Natural killer cell (primary cell): ENCODE results near the gene SLC33A1. TPM values are rescaled to one million over a fixed set of nuclear protein-coding genes. Genes with fewer than 3 reads are reported as not detected.
"Not testable (repeated sequence)": the region's sequence is repeated elsewhere in the genome, so short reads cannot be mapped to it uniquely, and the experiment has no call there.

Experiments
- ATAC-seq, 3 donors: fragments of 150-1000 bp in 2 of 3; fragments of 200-7000 bp in 1 of 3; cut with Tn5 transposase; 1 replicate in 1 of 3; 2 replicates in 2 of 3; pipeline ENCODE4 v1.10.0; 2021; ENCODE audit warnings: mild to moderate bottlenecking in 2 of 3, moderate library complexity in 2 of 3
- DNase-seq, 2 donors: peaks; one replicate each; pipeline versions ENCODE4 v3.0.0 to v3.0.0-alpha.2; 2013 to 2021; ENCODE audit warnings: mixed read lengths in 1 of 2
- H3K27ac ChIP-seq: one replicate; pipeline ENCODE4 v1.5.1; 2013; ENCODE audit warnings: mild to moderate bottlenecking, low read length
- H3K27me3 ChIP-seq: one replicate; pipeline ENCODE4 v1.6.1; 2013; ENCODE audit warnings: low read length; ENCODE audit not compliant: control insufficient read depth, insufficient read depth
- H3K36me3 ChIP-seq: one replicate; pipeline ENCODE4 v1.6.1; 2013; ENCODE audit warnings: low read length; ENCODE audit not compliant: control insufficient read depth, insufficient read depth
- H3K4me1 ChIP-seq: one replicate; pipeline ENCODE4 v1.6.1; 2013; ENCODE audit warnings: low read length; ENCODE audit not compliant: control insufficient read depth, insufficient read depth
- H3K4me3 ChIP-seq: one replicate; pipeline ENCODE4 v1.5.1; 2013; ENCODE audit warnings: low read length
- H3K9me3 ChIP-seq: one replicate; pipeline ENCODE4 v1.6.1; 2013; ENCODE audit warnings: low read length; ENCODE audit not compliant: control insufficient read depth, insufficient read depth
- H3K27ac Mint-ChIP-seq, 2 donors: one replicate each; pipeline ENCODE4 v1.8.0; 2022; ENCODE audit warnings: mild to moderate bottlenecking in 2 of 2, mixed read lengths in 2 of 2, moderate library complexity in 1 of 2
- H3K27me3 Mint-ChIP-seq, 2 donors: one replicate each; pipeline ENCODE4 v1.8.0; 2022; ENCODE audit warnings: low read depth in 2 of 2, mixed read lengths in 2 of 2
- H3K36me3 Mint-ChIP-seq: one replicate; pipeline ENCODE4 v1.8.0; 2022; ENCODE audit warnings: mixed read lengths
- H3K4me1 Mint-ChIP-seq, 2 donors: one replicate each; pipeline ENCODE4 v1.8.0; 2022; ENCODE audit warnings: mixed read lengths in 2 of 2
- H3K4me3 Mint-ChIP-seq: one replicate; pipeline ENCODE4 v1.8.0; 2022; ENCODE audit warnings: mild to moderate bottlenecking, moderate library complexity, mixed read lengths
- H3K9me3 Mint-ChIP-seq, 2 donors: one replicate each; pipeline ENCODE4 v1.8.0; 2022; ENCODE audit warnings: mixed read lengths in 2 of 2
- CTCF ChIP-seq: fragments of 200-600 bp; IDR thresholded peaks from one replicate; pipeline ENCODE4 v1.8.0; 2022; ENCODE audit warnings: antibody characterized with exemption
- WGBS: methylation state at CpG from one replicate; pipeline ENCODE4 v1.1.7; 2013; ENCODE audit warnings: missing lambda C conversion rate; ENCODE audit not compliant: insufficient coverage; 5-methylcytosine and 5-hydroxymethylcytosine counted together
- intact Hi-C: fragments of 100-400 bp; cut with micrococcal nuclease; formaldehyde crosslinking; loops from one replicate; pipeline ENCODE4 v1.14.2; 2022
- total RNA-seq, 4 donors: library from RNA; stranded (reverse); fragments of 120-200 nt in 1 of 4; gene quantifications; one replicate each; pipeline versions ENCODE4 v1.2.3 to v1.2.4, GENCODE V29; 2013 to 2022

Gene SLC33A1
- total RNA-seq, 3 donors from 2014 or later (not counting 1 experiment from before 2014, with no cell fraction given): 25.2 to 28.4 (median 27.2) TPM

GRCh38 chr3:155861476-155862183 lies 7.4 kb upstream of the SLC33A1 start:
- no peaks in the 10 kb centered on the region for H3K36me3 Mint-ChIP-seq
- Histone ChIP-seq H3K27me3 (no peaks in the 10 kb centered on the region), H3K27ac (no peak overlapping the region), H3K4me1 (peaks cover 12% of the 10 kb centered on the region), H3K36me3 (no peaks in the 10 kb centered on the region), H3K9me3 (no peaks in the 10 kb centered on the region), H3K4me3 (no peak overlapping the region)
- no peak for DNase-seq
- H3K4me3 Mint-ChIP-seq: no peak overlapping the region
- WGBS: 67% methylated on average over 1 of the region's 2 CpGs
- peaks cover 0 to 3% of the 10 kb centered on the region in 2 donors for H3K9me3 Mint-ChIP-seq
- intact Hi-C loops: no loop called here
- peaks cover 0 to 5% of the 10 kb centered on the region in 2 donors for H3K4me1 Mint-ChIP-seq
- ATAC-seq: no peak
- H3K27me3 Mint-ChIP-seq: no peaks in the 10 kb centered on the region
- peak overlapping the region; percentile 60 to 77 for H3K27ac Mint-ChIP-seq
- no peak for TF ChIP-seq CTCF

- DNase-seq, H3K4me1 Mint-ChIP-seq, intact Hi-C loops, H3K27me3 Mint-ChIP-seq, H3K9me3 Mint-ChIP-seq, ATAC-seq, H3K9me3 ChIP-seq, H3K36me3 Mint-ChIP-seq, H3K27me3 ChIP-seq, H3K36me3 ChIP-seq, H3K27ac Mint-ChIP-seq, H3K27ac ChIP-seq, H3K4me3 Mint-ChIP-seq, H3K4me3 ChIP-seq: not testable (repeated sequence)
- H3K4me1 ChIP-seq: peaks cover 12% of the 10 kb centered on the region
- 89% methylated on average over 5 of the region's 5 CpGs for WGBS
Measured at GRCh38 chr3:155860424-155860823, 6.2 kb upstream of the SLC33A1 start.

- Mint-ChIP-seq H3K27ac (no peak overlapping the region), H3K9me3 (peaks cover 0 to 3% of the 10 kb centered on the region in 2 donors), H3K36me3 (no peaks in the 10 kb centered on the region), H3K27me3 (no peaks in the 10 kb centered on the region), H3K4me3 (no peak overlapping the region), H3K4me1 (peaks cover 2 to 8% of the 10 kb centered on the region in 2 donors)
- peak in 1 of 2 donors; percentile 34 for DNase-seq
- Histone ChIP-seq H3K36me3 (no peaks in the 10 kb centered on the region), H3K9me3 (no peaks in the 10 kb centered on the region), H3K4me1 (peaks cover 17% of the 10 kb centered on the region), H3K27me3 (no peaks in the 10 kb centered on the region), H3K4me3 (no peak overlapping the region), H3K27ac (no peak overlapping the region)
- ATAC-seq: no peak
- peak; percentile 11 for TF ChIP-seq CTCF
- intact Hi-C loops: loop anchor here (10.0 kb wide), 1 partner anchor 695 kb away; the partner anchor contains the start of gene SSR3
- 3% methylated on average over 2 of the region's 2 CpGs for WGBS
Measured at GRCh38 chr3:155859859-155860258, 5.6 kb upstream of the SLC33A1 start.

GRCh38 chr3:155853214-155854140 lies 750 bp downstream of the SLC33A1 start:
- Histone ChIP-seq H3K27ac (peak overlapping the region; percentile 84), H3K27me3 (no peaks in the 10 kb centered on the region), H3K36me3 (peaks cover 3% of the 10 kb centered on the region), H3K4me1 (peaks cover 40% of the 10 kb centered on the region), H3K9me3 (no peaks in the 10 kb centered on the region), H3K4me3 (peak overlapping the region; percentile 87)
- TF ChIP-seq CTCF: no peak
- ATAC-seq (no peak), DNase-seq (peak; percentile 24 to 54)
- intact Hi-C loops: loop anchor here (1.0 to 10.0 kb wide), 6 partner anchors 17 to 1529 kb away; partner anchors contain the start of genes C3orf33, DHX36, GMPS and SSR3
- H3K4me1 Mint-ChIP-seq: peaks cover 44 to 50% of the 10 kb centered on the region in 2 donors
- 3% methylated on average over 45 of the region's 45 CpGs for WGBS
- peak overlapping the region; percentile 98 for H3K27ac Mint-ChIP-seq
- no peaks in the 10 kb centered on the region for H3K9me3 Mint-ChIP-seq
- H3K36me3 Mint-ChIP-seq: no peaks in the 10 kb centered on the region
- no peaks in the 10 kb centered on the region for H3K27me3 Mint-ChIP-seq
- H3K4me3 Mint-ChIP-seq: peak overlapping the region; percentile 88
